ENCODE data around the gene TIAM2. TPM values are rescaled to one million over a fixed set of nuclear protein-coding genes. Genes with fewer than 3 reads are reported as not detected.

TIAM2 gene
- total RNA-seq, 1 donor from 2014 or later: 36.8 TPM

DNA sequence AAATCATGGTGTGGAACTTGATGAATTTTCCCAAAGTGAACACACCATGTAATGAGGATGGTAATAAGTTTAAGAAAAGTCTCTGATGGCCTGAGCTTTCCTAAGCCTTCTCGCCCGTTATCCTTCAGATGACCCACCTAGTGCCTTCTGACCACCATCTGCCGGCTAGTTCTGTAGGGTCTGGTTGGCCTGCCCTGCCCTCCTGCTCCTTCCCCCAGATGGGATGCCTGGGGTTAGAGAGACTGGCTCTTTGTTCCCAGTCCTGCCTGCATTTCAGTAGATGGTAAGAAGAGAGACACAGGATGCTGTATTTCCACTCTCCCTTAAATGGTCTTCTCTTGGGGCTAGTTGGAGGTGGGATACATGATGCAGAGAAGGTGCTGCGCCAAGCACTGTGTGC lies 43.0 kb downstream of the TIAM2 start:
- H3K36me3 Mint-ChIP-seq (ENCODE audit: low read depth): peaks cover 3% of the 10 kb centered on the region
- H3K27ac Mint-ChIP-seq (ENCODE audit: unreplicated experiment): peak overlapping the region; percentile 6
- no peaks in the 10 kb centered on the region for H3K27me3 Mint-ChIP-seq (ENCODE audit: low read depth)
- peaks cover 18% of the 10 kb centered on the region for H3K4me1 Mint-ChIP-seq
- peaks cover 2% of the 10 kb centered on the region for H3K9me3 Mint-ChIP-seq
- TF ChIP-seq, protein P1, sequence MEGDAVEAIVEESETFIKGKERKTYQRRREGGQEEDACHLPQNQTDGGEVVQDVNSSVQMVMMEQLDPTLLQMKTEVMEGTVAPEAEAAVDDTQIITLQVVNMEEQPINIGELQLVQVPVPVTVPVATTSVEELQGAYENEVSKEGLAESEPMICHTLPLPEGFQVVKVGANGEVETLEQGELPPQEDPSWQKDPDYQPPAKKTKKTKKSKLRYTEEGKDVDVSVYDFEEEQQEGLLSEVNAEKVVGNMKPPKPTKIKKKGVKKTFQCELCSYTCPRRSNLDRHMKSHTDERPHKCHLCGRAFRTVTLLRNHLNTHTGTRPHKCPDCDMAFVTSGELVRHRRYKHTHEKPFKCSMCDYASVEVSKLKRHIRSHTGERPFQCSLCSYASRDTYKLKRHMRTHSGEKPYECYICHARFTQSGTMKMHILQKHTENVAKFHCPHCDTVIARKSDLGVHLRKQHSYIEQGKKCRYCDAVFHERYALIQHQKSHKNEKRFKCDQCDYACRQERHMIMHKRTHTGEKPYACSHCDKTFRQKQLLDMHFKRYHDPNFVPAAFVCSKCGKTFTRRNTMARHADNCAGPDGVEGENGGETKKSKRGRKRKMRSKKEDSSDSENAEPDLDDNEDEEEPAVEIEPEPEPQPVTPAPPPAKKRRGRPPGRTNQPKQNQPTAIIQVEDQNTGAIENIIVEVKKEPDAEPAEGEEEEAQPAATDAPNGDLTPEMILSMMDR (conservative IDR thresholded peaks at IDR 0.05): no peak
- no peak for DNase-seq (ENCODE audit: low read depth, low spot score)
- H3K4me3 Mint-ChIP-seq: no peak overlapping the region

DNA sequence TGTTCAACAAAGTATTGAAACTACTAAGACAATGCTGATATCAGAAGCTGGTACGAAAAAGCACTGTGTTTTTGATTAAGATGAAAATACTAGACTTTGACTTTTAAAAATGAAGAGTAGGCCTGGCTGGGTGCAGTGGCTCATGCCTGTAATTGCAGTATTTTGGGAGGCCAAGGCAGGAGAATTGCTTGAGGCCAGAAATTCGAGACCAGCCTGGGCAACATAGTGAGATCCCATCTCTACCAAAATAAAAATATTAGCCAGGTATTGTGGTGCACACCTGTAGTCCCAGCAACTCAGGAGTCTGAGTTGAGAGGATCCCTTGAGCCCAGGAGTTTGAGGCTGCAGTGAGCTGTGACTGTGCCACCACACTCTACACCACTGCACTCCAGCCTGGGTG lies 43.4 kb downstream of the TIAM2 start:
- no peak for DNase-seq (ENCODE audit: low read depth, low spot score)
- peaks cover 18% of the 10 kb centered on the region for H3K4me1 Mint-ChIP-seq
- H3K27ac Mint-ChIP-seq (ENCODE audit: unreplicated experiment): peak overlapping the region; percentile 6
- TF ChIP-seq, protein P1 (conservative IDR thresholded peaks at IDR 0.05): no peak
- H3K27me3 Mint-ChIP-seq (ENCODE audit: low read depth): no peaks in the 10 kb centered on the region
- peaks cover 3% of the 10 kb centered on the region for H3K36me3 Mint-ChIP-seq (ENCODE audit: low read depth)
- H3K4me3 Mint-ChIP-seq: no peak overlapping the region
- H3K9me3 Mint-ChIP-seq: peaks cover 2% of the 10 kb centered on the region

DNA sequence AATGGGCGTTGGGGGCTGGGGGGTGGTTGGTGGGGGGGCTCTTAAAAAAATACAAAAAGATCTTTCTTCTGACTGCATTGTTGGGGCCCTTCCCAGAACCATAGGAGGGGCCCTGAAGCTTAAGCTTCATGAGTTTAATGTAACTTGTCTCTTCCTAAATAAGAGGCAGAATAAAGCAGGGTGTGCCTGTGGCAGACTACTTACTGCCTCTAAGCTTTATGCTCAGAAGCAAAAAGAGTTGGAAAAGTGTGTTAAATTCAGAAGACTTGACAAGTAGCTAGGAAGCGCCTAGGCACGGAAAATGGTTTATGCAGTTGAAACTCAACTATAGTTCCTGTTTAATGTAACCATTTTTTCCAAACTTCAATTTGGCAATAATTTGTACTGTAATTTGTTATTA lies 44.5 kb downstream of the TIAM2 start:
- peaks cover under 1% of the 10 kb centered on the region for H3K9me3 Mint-ChIP-seq
- no peak overlapping the region for H3K27ac Mint-ChIP-seq (ENCODE audit: unreplicated experiment)
- DNase-seq (ENCODE audit: low read depth, low spot score): no peak
- TF ChIP-seq, protein P1 (conservative IDR thresholded peaks at IDR 0.05): no peak
- H3K4me1 Mint-ChIP-seq: peaks cover 18% of the 10 kb centered on the region
- H3K27me3 Mint-ChIP-seq (ENCODE audit: low read depth): no peaks in the 10 kb centered on the region
- no peak overlapping the region for H3K4me3 Mint-ChIP-seq
- H3K36me3 Mint-ChIP-seq (ENCODE audit: low read depth): peaks cover under 1% of the 10 kb centered on the region

DNA sequence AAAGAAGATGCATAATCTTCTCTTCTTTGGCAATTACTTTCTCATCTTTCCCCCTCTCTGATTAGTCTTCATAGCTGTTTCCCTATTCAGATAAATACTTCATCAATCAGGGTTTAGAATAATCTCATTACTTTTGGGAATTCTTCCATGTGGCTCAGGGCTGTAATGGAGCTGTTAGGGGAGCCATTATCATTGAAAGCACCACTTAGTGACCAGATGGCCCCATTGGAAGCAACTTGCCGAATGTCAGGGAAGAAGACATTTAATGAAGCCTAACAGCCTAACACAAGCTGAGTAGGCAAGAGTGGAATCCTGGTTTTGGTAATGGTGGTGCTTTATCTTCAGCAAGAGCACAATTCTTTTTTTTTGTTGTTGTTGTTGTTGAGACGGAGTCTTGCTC lies 45.0 kb downstream of the TIAM2 start:
- H3K36me3 Mint-ChIP-seq (ENCODE audit: low read depth): no peaks in the 10 kb centered on the region
- no peaks in the 10 kb centered on the region for H3K9me3 Mint-ChIP-seq
- no peak overlapping the region for H3K4me3 Mint-ChIP-seq
- no peak overlapping the region for H3K27ac Mint-ChIP-seq (ENCODE audit: unreplicated experiment)
- no peak for DNase-seq (ENCODE audit: low read depth, low spot score)
- TF ChIP-seq, protein P1 (conservative IDR thresholded peaks at IDR 0.05): no peak
- peaks cover 18% of the 10 kb centered on the region for H3K4me1 Mint-ChIP-seq
- H3K27me3 Mint-ChIP-seq (ENCODE audit: low read depth): no peaks in the 10 kb centered on the region

DNA sequence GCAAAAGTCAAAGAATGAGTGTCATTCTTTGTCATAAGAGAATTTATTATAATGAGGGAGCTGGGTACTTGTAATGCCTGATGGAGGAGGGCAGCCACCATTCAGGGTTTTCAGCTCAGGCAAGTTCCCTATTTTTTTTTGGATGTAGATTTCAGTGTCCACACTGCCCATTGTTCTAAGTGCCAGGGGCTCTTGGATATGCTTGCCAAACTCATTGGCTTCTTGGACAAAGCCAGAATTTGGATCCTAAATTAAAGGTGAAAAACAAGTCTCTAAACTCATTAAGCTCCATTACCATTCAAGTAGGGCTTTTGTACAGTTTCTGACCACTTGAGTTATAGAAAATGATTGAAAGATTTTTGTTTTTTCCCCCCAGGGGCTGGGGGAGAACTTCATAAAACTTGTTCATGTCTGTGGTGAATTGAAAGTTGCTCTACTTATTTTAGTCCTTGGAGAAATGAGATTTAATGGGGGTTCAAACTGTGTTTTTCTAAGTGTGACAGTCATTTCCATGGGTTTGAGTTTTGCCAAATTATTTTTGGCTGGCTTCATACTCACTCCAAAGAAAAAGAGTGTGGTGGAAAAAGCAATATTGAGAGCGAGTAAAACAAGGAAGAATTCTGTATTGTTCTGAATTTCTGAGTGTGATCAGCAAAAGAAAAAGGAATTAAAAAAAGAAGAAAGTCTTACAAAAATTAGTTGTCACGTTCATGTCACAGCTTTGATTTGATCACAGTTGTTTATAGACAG lies 46.0 kb downstream of the TIAM2 start:
- TF ChIP-seq, protein P1 (conservative IDR thresholded peaks at IDR 0.05): no peak
- H3K36me3 Mint-ChIP-seq (ENCODE audit: low read depth): no peaks in the 10 kb centered on the region
- peak overlapping the region; percentile 63 for H3K27ac Mint-ChIP-seq (ENCODE audit: unreplicated experiment)
- DNase-seq (ENCODE audit: low read depth, low spot score): no peak
- no peak overlapping the region for H3K4me3 Mint-ChIP-seq
- H3K27me3 Mint-ChIP-seq (ENCODE audit: low read depth): no peaks in the 10 kb centered on the region
- H3K9me3 Mint-ChIP-seq: no peaks in the 10 kb centered on the region
- peaks cover 18% of the 10 kb centered on the region for H3K4me1 Mint-ChIP-seq

Measured in neural crest cell (in vitro differentiated cells).